Measurements from ENCODE around the gene SLC17A2.

Gene SLC17A2

DNA sequence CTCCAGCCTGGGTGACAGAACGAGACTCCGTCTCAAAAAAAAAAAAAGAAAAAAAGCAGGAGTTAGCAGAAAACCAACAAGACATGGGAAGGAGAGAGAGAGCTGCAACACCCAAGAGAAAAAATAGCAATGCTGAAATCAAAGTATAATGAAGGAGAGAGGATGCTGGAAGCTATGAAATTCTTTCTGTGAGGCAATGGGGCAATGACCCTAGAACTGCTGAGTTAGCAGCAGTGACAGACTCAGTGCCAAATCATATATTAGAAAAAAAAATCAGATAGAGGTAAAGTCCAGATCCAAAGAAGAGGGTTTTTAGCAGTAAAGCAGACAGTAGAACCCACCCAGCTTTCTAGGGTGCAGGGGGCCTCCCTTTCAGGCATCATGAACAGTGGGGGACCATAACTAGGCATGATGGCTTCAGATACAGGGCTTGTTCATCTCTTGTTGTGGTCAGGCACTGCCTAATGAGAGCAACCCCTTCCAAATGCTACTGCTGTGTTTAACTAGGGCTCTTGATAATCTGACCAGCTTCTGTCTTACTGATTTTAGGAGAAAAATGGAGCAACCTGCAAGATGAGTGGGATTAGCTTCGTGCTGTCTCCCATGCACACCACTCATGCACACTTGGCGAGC, 26.9 kb downstream of the SLC17A2 start:
- TF ChIP-seq POLR2A (IDR thresholded peaks at IDR 0.05; ENCODE audit: low read depth, low read length) (no peak), PAX5 (IDR thresholded peaks at IDR 0.05; ENCODE audit: insufficient read depth, low read length, severe bottlenecking) (no peak), POLR2AphosphoS5 (IDR thresholded peaks at IDR 0.05; ENCODE audit: low read depth, low read length) (no peak), TAF1 (IDR thresholded peaks at IDR 0.05; ENCODE audit: low read depth, low read length) (no peak), SPI1 (IDR thresholded peaks at IDR 0.05; ENCODE audit: low read depth, low read length) (no peak), POU2F2 (IDR thresholded peaks at IDR 0.05; ENCODE audit: low read depth, low read length) (no peak)
- FAIRE-seq (no peak), DNase-seq (ENCODE audit: insufficient read length, low spot score) (no peak)

GRCh38 chr6:25902071-25902470, 28.4 kb downstream of the SLC17A2 start:
- TF ChIP-seq SPI1 (IDR thresholded peaks at IDR 0.05; ENCODE audit: low read depth, low read length) (0 out of 2 replicates have a peak, but pooled peaks have one; percentile 2), POLR2AphosphoS5 (IDR thresholded peaks at IDR 0.05; ENCODE audit: low read depth, low read length) (no peak), TAF1 (IDR thresholded peaks at IDR 0.05; ENCODE audit: low read depth, low read length) (no peak), POLR2A (IDR thresholded peaks at IDR 0.05; ENCODE audit: low read depth, low read length) (no peak)
- DNase-seq (ENCODE audit: insufficient read length, low spot score) (no peak), FAIRE-seq (no peak)

DNA sequence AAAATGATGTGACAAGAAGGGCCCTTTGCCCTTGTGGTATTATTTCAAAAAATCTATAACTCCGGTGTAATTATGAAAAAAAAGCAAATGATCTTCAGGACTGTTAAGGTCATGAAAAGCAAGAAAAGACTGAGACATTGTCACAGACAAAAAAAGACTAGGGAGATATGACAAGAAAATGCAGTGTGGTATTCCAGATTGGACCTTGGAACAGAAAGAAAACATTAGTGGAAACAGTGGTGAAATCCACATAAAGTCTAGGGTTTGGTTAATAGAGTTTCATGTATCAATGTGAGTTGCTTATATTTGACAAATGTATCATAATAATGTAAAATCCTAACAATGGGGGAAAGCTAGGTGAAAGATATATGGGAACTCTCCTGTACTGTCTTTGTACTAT, 29.6 kb downstream of the SLC17A2 start:
- FAIRE-seq (no peak), DNase-seq (ENCODE audit: insufficient read length, low spot score) (no peak)
- no peak for TF ChIP-seq POLR2AphosphoS5 (IDR thresholded peaks at IDR 0.05; ENCODE audit: low read depth, low read length)
- no peak for TF ChIP-seq PAX5 (IDR thresholded peaks at IDR 0.05; ENCODE audit: insufficient read depth, low read length, severe bottlenecking)
- TF ChIP-seq SPI1 (IDR thresholded peaks at IDR 0.05; ENCODE audit: low read depth, low read length), result no peak
- no peak for TF ChIP-seq POLR2A (IDR thresholded peaks at IDR 0.05; ENCODE audit: low read depth, low read length)
- TF ChIP-seq POU2F2 (IDR thresholded peaks at IDR 0.05; ENCODE audit: low read depth, low read length), result no peak
- TF ChIP-seq TAF1 (IDR thresholded peaks at IDR 0.05; ENCODE audit: low read depth, low read length), result no peak

- DNase-seq (ENCODE audit: insufficient read length, low spot score) (no peak), FAIRE-seq (no peak)
- no peak for TF ChIP-seq POLR2A (IDR thresholded peaks at IDR 0.05; ENCODE audit: low read depth, low read length)
- no peak for TF ChIP-seq TAF1 (IDR thresholded peaks at IDR 0.05; ENCODE audit: low read depth, low read length)
- no peak for TF ChIP-seq PAX5 (IDR thresholded peaks at IDR 0.05; ENCODE audit: insufficient read depth, low read length, severe bottlenecking)
- TF ChIP-seq POLR2AphosphoS5 (IDR thresholded peaks at IDR 0.05; ENCODE audit: low read depth, low read length), result no peak
- no peak for TF ChIP-seq POU2F2 (IDR thresholded peaks at IDR 0.05; ENCODE audit: low read depth, low read length)
- TF ChIP-seq SPI1 (IDR thresholded peaks at IDR 0.05; ENCODE audit: low read depth, low read length), result no peak
These were observed 30.7 kb downstream of the SLC17A2 start for GRCh38 chr6:25899580-25900408.

DNA sequence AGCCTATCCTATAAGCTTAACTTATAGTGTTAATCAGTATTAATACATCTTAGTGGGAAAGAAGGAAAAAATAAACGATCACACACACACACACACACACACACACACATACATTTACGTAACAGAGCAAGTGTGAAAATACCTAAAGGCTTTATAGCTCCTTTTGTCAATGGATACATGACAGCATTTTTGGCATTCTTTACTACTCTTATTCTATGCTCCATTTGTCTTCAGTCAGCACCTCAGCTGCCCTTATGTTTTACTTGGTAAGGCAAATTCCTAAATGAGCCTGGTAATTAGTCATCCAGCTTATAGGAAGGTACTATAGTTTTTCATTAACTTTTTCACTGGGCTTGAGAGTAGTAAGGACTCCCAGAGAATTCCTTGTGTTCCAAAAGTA, 31.4 kb downstream of the SLC17A2 start:
- TF ChIP-seq POU2F2 (IDR thresholded peaks at IDR 0.05; ENCODE audit: low read depth, low read length), result no peak
- no peak for TF ChIP-seq POLR2AphosphoS5 (IDR thresholded peaks at IDR 0.05; ENCODE audit: low read depth, low read length)
- TF ChIP-seq TAF1 (IDR thresholded peaks at IDR 0.05; ENCODE audit: low read depth, low read length), result no peak
- TF ChIP-seq POLR2A (IDR thresholded peaks at IDR 0.05; ENCODE audit: low read depth, low read length), result no peak
- no peak for TF ChIP-seq SPI1 (IDR thresholded peaks at IDR 0.05; ENCODE audit: low read depth, low read length)
- no peak for TF ChIP-seq PAX5 (IDR thresholded peaks at IDR 0.05; ENCODE audit: insufficient read depth, low read length, severe bottlenecking)
- DNase-seq (ENCODE audit: insufficient read length, low spot score) (no peak), FAIRE-seq (no peak)

GRCh38 chr6:25898289-25898977, 32.1 kb downstream of the SLC17A2 start:
- TF ChIP-seq SPI1 (IDR thresholded peaks at IDR 0.05; ENCODE audit: low read depth, low read length) (no peak), PAX5 (IDR thresholded peaks at IDR 0.05; ENCODE audit: insufficient read depth, low read length, severe bottlenecking) (no peak), POLR2A (IDR thresholded peaks at IDR 0.05; ENCODE audit: low read depth, low read length) (no peak), POU2F2 (IDR thresholded peaks at IDR 0.05; ENCODE audit: low read depth, low read length) (no peak), TAF1 (IDR thresholded peaks at IDR 0.05; ENCODE audit: low read depth, low read length) (no peak), POLR2AphosphoS5 (IDR thresholded peaks at IDR 0.05; ENCODE audit: low read depth, low read length) (no peak)
- FAIRE-seq, result no peak
- DNase-seq (ENCODE audit: insufficient read length, low spot score), result no peak

DNA sequence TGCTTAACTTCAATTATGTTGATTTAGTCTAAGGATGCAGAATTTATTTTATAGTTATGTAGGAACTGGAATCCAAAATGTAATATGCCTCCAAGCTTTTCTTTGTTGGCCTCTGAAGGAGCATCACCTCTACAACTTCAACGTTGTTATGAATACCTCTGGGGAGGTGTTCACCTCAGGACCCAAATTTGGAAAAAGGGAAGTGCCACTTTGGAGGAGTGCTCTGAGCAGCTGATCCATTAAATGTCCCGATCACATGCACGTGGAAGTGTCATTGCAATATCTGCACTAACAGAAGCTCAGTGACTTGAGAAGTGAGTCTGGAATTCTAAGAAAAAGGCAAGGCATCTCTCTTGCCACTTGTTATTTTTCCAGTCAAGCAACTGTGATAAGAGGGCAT, 34.2 kb downstream of the SLC17A2 start:
- DNase-seq (ENCODE audit: insufficient read length, low spot score), result no peak
- TF ChIP-seq SPI1 (IDR thresholded peaks at IDR 0.05; ENCODE audit: low read depth, low read length) (no peak), POU2F2 (IDR thresholded peaks at IDR 0.05; ENCODE audit: low read depth, low read length) (no peak), TAF1 (IDR thresholded peaks at IDR 0.05; ENCODE audit: low read depth, low read length) (no peak), POLR2A (IDR thresholded peaks at IDR 0.05; ENCODE audit: low read depth, low read length) (no peak), PAX5 (IDR thresholded peaks at IDR 0.05; ENCODE audit: insufficient read depth, low read length, severe bottlenecking) (no peak), POLR2AphosphoS5 (IDR thresholded peaks at IDR 0.05; ENCODE audit: low read depth, low read length) (no peak)
- FAIRE-seq, result no peak

DNA sequence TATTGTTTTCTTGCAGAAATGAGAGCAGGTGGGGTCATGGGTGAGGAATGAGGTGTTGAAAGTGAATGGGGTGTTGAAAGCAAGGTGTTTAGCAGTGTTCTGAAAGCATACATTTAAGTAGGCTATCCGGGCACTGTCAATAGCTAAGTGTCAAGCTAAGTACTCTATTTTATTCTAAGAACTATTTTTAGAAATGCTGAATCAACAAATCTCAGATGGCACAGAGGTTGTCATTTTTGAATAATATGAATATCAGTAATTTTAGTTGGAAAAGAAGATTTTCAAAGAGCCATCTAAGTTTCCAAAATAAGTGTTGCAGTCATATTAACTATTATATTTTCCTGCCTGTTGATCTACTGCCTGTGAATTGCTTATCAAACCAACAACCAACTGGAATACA, 34.7 kb downstream of the SLC17A2 start:
- no peak for DNase-seq (ENCODE audit: insufficient read length, low spot score)
- no peak for TF ChIP-seq POU2F2 (IDR thresholded peaks at IDR 0.05; ENCODE audit: low read depth, low read length)
- no peak for TF ChIP-seq POLR2AphosphoS5 (IDR thresholded peaks at IDR 0.05; ENCODE audit: low read depth, low read length)
- TF ChIP-seq PAX5 (IDR thresholded peaks at IDR 0.05; ENCODE audit: insufficient read depth, low read length, severe bottlenecking), result no peak
- TF ChIP-seq SPI1 (IDR thresholded peaks at IDR 0.05; ENCODE audit: low read depth, low read length), result no peak
- TF ChIP-seq TAF1 (IDR thresholded peaks at IDR 0.05; ENCODE audit: low read depth, low read length), result no peak
- TF ChIP-seq POLR2A (IDR thresholded peaks at IDR 0.05; ENCODE audit: low read depth, low read length), result no peak
- no peak for FAIRE-seq

- TF ChIP-seq POU2F2 (IDR thresholded peaks at IDR 0.05; ENCODE audit: low read depth, low read length) (no peak), POLR2AphosphoS5 (IDR thresholded peaks at IDR 0.05; ENCODE audit: low read depth, low read length) (no peak), PAX5 (IDR thresholded peaks at IDR 0.05; ENCODE audit: insufficient read depth, low read length, severe bottlenecking) (no peak)
- FAIRE-seq, result no peak
- DNase-seq (ENCODE audit: insufficient read length, low spot score), result no peak
These were observed 36.7 kb downstream of the SLC17A2 start for GRCh38 chr6:25893778-25894177.

Data from GM12891 (cell line).